NCI-H2107 treated with DMSO at 0.1 percent for 48 hours (cell line): ENCODE data around the gene MBNL2.

ENCODE experiments used
- DNase-seq: peaks from one replicate; lab custom pipeline; 2025; ENCODE audit not compliant: unreplicated experiment; lab: John Stamatoyannopoulos, UW

The MBNL2 gene

GRCh38 chr13:97267418-97268059 is 45.4 kb downstream of the MBNL2 start:
- DNase-seq, result no peak

GRCh38 chr13:97268772-97269171 is 46.6 kb downstream of the MBNL2 start:
- DNase-seq, result no peak

DNA sequence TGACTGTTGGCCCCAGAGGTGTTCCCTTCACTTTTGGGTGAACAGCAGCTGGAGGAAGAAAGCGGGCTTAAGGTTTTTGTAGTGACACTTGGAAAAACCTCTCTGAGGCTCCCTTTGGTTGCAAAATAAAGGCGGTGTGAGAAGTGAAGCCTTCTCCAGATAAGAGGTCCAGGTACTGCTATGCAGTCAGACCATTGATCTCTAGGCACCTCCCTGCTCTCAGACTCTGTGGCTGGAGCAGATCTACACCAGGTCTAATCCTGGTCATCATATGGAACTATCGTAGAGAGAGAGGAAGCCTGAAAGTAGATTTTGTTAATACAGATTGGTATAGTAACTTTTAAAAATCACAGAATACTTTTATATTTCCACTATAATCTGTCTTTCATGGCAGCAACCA is 47.5 kb downstream of the MBNL2 start:
- no peak for DNase-seq

DNA sequence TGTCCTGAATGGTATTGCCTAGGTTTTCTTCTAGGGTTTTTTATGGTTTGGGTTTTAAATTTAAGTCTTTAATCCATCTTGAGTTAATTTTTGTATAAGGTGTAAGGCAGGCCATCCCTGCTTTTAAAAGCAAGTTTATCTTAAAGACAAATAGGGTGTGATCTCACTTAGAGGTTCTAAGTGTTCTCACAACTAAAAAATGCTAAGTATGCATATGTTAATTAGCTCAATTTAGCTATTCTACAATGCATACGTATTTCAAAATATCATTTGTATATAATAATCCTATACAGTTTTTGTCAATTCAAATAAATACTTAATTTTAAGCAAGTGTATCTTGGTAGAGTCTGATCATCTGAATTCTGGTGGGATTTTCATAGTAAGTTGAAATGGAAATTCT is 50.4 kb downstream of the MBNL2 start:
- no peak for DNase-seq

GRCh38 chr13:97273341-97273831 is 51.3 kb downstream of the MBNL2 start:
- DNase-seq, result no peak

DNA sequence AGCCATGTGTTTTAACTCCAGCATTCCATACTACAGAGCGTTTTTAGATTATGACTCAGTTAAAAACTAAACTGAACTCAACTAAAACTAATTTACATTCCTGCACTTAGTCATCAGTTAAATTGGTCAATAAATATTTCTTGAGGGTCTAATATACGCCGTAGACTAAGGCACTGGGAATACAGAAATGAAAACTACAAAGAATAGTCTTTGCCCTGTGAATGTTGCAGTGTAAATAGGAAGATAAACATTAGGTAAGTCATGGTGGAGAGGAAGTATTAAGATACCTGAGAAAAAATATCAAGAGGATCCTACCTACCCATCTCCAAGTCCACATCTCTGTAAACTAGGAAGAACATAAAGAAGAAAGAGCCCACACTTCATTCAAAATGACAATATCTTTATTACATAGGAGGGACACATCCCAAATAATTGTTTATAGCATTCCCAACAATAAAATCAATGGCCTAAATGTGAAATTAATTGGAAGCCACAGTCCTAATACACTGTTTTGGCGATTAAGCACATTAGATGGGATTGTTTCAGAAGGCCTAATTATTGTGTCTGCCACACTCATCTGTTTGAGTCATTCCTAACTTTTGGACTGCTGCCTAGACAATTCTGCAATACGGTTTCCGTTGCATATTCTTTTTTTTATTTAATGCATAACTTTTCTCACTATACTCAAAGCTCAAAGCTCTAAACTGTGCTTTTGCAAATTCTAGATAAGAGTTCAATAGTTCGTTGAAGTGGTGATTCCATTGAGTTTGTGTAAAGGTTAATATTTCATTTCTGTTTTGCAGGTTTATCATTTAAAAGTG is 52.9 kb downstream of the MBNL2 start:
- no peak for DNase-seq

GRCh38 chr13:97275776-97276501 is 53.8 kb downstream of the MBNL2 start:
- DNase-seq, result no peak

DNA sequence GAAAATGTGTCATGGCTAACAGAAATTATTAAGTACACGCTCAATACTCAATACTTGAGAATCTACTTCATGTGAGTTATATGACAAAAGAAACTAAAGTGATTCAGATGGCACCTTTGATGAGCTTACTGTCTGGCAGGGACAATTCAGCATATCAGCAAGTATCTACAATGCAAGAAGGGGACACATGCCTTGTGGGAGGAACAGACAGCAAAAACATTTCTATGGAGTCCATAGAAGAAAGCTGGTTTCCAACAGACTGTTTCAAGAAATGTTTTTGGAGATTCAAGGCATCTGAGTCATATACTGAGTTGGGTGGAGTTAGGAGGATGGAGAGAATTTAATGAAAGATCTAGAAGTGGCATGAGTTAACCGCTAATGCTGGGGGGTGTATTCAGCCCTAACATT is 54.7 kb downstream of the MBNL2 start:
- DNase-seq, result no peak

DNA sequence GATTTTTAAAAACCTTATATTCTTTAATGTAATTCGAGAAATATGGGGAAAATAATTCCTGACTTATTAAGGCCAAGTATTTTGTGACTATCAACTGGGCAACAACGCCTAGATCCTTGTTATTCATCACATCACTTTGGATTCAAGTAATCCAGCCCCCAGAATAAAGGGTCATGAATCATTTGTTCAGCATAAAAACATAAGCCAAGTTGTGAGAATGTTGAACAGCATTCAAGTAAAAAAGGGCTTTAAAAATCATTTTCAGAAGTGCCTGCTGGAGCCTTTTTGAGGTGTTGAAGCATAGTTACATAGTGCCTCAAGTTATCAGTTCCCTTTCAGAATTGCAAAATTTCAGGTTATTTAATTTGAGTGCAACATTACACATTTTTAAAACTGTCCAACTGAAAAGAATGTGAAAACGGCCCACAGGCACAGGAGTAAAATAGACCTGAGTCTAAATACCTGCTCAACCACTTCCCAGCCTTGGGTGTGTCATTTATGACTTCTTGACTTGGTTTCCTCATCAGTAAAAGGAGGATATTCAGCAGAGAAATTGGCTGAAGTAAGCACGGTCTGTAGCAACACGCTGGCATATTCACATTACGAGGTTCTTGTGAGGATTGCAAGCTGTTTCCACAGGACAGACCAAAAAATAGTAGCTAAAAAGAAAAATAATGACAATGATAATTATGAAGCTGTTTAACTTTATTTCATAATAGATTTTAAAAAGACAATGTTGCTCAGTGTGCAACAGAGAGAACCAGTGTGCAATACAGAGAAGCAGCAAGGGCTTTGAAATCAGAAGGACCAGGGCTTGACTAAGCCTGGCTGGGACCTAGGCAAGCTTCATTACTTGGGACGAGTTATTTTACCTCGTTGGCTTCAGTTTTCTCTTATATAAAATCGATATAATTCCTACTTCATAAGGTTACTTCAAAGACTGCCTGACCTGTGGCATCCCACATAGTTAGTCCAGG is 56.6 kb downstream of the MBNL2 start:
- no peak for DNase-seq

- DNase-seq, result no peak
These were observed 57.8 kb downstream of the MBNL2 start for GRCh38 chr13:97279913-97280312.

DNA sequence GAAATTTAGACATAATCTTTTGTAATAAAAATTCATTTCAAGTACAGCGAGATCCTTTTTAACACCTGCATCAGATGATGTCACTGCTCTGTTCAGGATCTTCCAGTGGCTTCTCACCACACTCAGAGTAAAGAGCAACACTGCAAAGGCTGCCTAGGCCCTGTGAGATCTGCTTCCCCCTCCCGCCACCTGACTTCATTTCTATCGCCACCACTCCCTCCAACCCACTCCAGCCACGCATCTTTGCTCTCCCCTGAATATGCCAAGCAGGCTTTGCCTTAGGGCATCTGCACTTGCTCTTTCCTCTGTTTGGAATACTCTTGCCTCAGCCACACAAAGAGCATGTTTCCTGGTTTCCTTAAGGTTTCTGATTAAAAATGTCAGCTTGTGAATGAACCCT is 58.3 kb downstream of the MBNL2 start:
- no peak for DNase-seq

- no peak for DNase-seq
These were observed 58.9 kb downstream of the MBNL2 start for GRCh38 chr13:97281028-97281427.

DNA sequence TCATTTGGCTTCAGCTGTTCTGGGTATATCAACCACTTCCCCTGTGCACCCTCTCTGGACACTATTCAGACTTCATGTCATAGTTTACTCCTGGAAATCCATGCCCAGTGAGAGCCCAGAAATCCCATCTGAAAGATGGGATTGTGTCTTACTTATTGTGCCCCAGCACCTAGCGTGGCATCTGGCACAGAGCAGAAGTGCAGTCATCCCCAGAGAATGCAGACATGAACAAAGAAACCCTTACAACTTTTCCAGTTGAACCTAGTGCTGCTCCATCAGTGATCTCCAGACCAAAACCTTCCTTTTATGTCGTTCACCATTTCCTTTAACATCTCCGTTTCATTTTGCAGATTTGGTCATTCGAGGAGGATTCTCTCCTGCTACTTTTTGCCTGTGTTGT is 60.6 kb downstream of the MBNL2 start:
- no peak for DNase-seq

DNA sequence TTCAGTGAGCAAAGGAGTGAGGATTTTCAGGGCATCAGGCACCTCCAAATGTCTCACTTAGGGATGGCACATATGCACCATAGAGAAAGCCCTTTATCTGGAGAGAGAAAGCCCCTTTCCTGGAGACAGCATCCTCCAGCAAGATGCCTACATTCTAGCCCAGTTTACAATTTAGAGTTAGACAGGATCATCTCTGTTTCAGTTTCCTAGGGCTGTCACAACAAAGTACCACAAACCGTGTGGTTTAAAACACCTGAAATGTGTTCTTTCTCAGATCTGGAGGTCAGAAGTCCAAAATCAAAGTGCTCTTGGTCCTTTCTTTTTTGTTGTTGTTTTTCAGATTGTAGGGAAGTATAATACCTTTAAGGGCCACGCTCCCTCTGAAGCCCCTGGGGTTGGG is 61.8 kb downstream of the MBNL2 start:
- DNase-seq, result no peak

DNA sequence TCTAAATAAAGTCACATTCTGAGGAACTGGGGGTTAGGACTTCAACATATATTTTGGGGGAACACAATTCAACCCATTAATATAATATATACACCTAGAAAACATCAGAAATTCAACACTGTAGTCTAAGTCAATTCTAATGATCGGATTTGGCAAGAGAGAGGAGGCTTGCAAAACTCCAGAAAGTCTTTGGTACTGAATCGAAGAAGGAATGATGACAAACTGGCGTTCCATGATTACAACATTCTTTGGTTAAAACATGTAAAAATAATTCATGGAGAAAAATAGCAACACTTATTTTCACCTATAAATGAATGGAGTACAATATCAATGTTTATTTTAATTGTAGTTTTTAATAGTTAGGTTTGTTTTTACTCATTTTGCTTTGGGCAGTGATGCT is 62.4 kb downstream of the MBNL2 start:
- no peak for DNase-seq

- no peak for DNase-seq
These were observed 63.3 kb downstream of the MBNL2 start for GRCh38 chr13:97285221-97285955.

- DNase-seq, result no peak
These were observed 64.3 kb downstream of the MBNL2 start for GRCh38 chr13:97286317-97287046.

- DNase-seq, result no peak
These were observed 64.9 kb downstream of the MBNL2 start for GRCh38 chr13:97287047-97287383.

DNA sequence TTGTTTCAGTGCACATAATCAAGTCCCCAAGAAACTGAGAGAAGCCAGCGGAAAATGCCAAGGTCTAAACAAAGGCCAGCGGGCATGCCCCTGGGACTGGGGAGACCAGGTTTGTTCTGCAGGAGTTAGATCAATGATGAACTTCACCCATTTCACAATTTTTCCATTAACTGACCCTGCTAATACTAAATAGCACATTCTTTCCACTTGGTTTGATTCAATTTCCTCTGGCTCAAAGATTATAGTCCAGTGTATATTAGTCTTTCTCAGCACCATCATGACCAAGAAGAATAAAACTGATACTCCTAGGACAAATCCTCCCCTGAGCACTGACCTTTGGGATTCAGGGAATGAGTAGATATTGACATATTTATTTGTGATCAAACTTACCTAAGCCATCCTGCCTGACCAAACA is 66.4 kb downstream of the MBNL2 start:
- no peak for DNase-seq
